Measurements from ENCODE around the gene POLR2F.

Gene POLR2F

DNA sequence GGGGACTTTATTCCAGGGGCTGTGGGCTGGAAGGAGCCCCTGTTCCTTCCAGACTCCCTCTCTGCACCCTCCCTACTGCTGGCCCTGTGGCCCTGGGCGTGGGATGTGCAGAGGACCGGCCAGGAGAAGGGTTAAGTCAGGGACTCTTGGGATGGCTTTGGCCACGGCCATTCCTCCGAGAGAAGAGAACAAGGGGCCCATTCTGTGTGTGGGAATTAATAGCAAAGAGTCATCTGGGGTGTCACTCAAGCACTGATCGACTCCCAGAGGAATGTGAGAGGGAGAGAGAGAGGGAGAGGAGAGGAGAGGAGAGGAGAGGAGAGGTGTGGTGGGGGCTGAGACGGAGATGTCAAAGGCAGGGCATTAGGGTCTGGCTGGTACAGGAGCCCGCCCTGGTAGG is 45.0 kb downstream of the POLR2F start:
- peak in 19 of 58 donors; percentile 21 to 75 (median 47) for DNase-seq

DNA sequence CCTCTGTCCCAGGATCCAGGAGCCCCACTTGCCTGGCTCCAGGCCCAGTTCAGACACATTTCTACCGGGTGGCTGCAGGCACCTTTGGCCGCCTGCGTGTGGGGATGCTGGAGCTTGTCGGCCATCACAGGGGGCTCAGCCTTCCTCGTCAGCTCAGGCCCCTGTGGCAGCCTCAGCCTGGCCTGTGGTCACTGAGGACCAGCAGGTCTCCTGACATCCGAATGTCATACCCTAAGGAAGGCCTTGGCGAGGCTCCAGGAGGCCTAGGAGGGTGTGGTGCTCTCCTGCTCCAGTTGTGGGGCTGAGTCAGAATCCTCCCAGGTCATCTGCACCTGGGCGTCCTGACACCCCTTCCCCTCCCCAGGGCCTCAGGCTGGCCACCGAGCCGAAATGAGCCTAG is 45.7 kb downstream of the POLR2F start:
- DNase-seq = peak in 1 of 58 donors; percentile 37

DNA sequence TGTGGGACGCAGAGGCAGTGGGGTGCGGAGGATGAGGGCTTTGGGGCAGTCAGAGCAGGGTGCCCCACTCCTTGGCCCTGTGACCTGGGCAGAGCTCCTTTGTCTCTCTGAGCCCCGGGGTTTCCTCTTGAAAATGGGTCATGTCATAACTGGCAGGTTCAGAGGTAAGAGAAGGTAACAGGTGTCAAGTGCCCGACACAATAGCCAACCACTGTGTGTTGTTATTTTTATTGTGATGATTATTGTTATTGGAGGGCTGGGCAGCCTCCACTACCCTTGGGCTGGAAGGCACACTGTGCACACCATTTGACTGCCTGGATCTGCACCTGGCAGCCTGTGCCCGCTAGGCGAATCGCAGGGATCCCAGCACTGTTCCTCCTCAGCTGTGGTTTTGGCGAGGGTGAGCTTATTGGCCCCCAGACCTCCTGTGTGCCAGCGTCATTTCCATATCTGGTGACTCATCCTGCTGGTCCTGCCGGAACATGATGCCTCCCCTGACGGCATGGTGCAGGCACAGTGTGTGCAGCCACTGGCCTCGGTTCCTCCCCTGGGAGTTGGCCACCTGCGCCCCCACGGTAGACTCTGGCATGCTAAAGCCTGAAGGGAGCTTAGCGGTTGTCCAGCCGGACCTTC is 46.3 kb downstream of the POLR2F start:
- DNase-seq = peak in 28 of 58 donors; percentile 22 to 80 (median 50)

DNA sequence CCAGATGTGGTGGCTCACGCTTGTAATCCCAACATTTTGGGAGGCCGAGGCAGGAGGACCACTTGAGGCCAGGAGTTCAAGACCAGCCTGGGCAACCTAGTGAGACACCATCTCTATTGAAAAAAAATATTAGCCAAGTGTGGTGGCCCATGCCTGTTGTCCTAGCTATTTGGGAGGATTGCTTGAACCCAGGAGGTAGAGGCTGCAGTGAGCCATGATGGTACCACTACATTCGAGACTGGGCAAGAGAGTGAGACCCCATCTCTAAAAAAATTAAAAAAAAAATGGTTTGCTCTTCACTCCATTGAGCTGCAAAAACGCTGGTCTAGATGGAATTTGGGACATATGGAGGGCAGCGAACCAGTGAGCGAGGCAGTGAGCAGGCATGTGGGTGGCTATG is 52.4 kb downstream of the POLR2F start:
- no peak for DNase-seq

DNA sequence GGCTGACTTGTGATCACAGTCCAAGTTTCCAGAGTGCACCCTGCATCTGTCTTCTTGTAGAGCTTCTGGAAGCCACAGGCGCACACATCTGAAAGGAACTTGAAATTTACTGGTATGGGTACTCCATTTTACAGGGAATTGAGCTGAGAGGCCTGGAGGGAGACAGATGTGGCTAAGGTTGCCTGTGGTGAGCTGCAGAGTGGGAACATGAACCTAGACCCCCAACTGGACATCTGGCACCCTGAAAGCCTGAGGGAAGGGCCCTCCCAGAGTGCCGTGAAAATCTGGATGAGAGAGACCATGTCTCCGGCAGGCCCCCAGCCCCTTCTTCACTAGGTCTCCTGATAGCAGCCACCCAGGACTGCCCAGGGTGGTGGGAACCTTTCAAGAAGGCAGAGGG is 53.4 kb downstream of the POLR2F start:
- DNase-seq = no peak

DNA sequence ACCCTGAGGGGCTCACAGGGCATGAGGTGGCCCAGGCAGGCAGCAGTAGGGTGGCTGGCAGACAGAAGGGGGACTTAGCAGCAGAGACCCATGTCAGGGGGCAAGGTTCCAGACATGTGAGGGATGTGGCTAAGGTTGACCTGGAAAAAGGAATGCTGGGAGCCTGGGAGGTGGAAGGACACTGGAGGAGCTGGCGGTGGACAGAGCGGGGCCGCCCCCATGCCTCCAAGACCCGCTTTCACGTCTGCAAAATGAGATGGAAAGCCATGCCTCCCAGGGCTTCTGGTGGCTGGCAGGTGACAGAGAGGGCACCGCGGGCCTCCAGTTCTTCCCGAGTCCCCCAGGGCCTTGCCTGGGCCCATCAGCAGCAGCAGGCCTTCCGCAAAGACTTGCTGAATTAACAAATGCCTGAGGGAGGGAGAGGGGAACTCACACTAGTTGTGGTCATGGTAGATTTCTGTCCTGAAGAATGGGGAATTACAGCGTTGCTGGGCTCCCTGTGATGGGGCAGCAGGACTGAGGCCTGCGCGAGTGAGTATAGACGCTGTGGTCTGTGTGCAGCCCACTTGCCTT is 53.9 kb downstream of the POLR2F start:
- DNase-seq = no peak

DNA sequence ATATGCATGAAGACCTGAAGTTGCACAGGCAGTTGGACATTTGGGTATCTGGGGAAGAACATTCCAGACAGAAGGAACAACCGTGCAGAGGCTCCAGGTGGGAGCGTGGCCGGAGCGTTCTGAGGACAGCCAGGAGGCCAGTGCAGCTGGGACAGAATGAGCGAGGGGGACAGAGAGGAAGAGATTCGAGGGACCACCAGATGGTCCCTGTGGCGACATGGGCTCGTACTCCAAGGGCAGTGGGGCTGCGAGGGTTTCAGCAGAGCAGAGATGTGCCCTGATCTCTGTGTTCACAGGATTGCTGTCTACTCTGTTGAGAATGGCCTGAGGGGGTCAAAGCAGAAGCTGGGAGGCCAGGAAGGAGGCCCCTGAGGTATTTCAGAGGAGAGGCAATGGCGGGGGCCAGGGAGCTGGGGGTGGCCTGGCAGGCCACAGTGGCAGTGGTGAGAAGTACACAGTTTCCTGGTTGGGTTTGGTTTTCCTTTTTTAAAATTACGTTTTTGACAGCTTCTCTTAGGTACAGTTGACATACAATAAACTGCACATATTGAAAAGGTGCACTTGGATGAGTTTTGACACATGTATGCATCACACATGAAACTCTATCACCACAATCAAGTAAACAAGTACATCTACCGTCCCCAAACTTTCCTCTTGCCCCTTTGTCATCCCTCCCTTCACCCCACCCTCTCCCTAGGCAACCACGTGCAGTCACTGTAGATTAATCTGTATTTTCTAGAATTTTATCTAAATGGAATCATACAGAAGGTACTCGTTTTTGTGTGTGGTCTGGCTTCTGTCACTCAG is 55.7 kb downstream of the POLR2F start:
- no peak for DNase-seq

DNA sequence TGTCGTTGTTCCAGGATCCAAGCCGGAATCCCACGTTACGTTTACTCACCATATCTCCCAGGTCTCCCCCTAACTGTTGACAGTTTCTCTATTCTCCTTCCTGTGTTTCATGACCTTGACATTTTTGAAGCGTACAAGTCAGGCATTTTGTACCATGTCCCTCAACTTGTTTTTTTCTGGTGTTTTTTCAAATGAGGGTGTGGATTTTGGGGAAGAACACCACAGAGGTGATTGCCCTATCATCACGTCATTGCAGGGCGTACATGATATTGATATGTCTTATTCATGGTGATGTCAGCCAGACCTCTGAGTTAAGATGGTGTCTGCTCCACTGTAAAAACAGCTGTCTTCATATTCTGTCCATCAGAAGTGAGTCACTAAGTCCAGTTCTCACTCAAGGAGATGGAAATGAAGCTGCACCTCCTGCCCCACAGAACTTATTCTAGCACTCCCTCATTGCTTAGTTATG is 59.1 kb downstream of the POLR2F start:
- DNase-seq = no peak

DNA sequence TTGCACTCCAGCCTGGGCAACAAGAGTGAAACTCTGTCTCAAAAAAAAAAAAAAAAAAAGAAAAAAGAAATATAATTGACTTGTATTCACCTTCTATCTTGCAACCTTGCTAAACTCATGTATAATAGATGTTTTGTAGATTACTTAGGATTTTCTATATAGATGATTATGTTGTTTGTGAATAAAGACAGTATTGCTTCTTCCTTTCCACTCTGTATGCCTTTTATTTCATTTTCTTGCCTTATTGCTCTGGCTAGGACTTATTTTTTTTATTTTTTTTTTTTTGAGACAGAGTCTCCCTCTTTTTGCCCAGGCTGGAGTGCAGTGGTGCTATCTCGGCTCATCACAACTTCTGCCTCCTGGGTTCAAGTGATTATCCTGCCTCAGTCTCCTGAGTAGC is 60.6 kb downstream of the POLR2F start:
- DNase-seq = no peak

DNA sequence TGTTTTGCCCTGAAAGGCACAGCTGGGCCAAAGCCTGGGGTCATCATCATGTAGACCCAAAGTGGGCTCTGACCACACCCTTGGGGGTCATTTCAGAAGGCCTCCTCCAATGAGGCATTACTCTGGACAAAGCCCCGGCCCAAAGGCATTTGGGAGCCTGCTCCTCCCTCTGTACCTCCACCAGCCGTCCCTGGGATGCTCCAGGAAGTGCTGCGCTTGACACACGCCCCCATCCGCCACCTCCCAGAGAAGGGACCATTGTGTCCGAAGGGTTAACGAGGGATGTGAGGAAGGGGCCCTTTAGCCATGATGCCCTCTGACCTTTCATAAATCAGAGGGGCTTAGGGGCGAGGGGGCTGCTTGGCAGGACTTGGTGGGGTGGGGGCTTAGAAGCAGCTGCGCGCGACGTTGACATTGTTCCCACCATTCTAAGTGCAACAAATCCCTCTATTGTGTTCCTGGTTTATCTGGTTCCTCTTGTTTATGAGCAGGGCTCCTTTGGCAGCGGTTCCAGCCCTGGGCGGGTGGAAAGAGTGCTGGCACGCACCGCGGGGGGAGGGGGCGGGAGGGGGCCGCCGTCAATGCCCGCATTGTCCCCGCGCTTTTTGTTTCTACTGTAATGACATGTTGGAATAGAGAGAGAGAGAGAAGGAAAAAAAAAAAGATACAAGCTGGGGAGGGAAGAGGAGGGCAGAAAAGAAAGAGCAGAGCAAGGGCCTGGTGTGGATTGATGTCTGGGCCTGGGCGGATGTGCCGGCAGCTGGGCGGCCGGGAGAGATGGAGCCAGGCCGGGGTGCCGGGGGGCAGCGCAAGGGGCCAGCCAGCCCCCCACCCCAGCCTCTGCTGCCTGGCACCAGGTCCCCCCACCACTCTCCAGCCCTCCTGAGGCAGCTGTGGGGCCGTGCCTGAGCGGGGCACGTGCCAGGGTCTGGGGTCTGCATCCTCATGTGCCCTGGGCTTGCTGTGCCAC is 63.0 kb downstream of the POLR2F start:
- peak in 56 of 58 donors; percentile 42 to 96 (median 84) for DNase-seq

DNA sequence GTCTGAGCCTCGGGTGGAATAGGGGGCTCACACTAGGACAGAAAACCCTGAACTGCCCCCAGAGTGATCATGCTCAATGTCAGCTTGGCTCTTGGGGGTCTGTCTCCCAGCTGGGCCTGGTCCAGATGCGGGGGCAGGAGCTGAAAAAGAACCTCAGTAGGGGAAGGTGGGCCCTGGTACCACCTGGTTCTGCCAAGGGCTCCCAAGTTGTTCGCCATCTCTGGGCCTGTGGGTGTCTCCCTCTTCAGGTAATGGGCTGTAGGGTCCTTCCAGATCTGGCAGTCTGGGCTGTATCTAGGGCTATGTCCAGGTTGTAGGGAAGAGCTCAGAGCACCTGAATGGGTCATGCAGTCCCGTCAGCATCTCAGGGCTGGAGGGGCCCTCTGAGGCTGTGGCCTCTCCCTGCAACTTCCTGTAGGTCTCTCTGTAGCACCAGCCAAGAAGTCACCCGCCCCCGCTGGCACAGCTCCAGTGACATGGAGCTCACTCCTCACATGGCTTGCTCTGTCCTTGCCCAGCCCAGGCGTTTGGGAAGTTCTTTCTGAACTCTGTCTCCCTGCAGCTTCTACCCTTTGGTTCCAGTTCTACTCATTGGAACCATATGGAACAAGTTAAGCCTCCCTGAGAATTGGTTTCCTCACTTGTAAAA is 63.9 kb downstream of the POLR2F start:
- DNase-seq = peak in 52 of 58 donors; percentile 22 to 93 (median 70)

DNA sequence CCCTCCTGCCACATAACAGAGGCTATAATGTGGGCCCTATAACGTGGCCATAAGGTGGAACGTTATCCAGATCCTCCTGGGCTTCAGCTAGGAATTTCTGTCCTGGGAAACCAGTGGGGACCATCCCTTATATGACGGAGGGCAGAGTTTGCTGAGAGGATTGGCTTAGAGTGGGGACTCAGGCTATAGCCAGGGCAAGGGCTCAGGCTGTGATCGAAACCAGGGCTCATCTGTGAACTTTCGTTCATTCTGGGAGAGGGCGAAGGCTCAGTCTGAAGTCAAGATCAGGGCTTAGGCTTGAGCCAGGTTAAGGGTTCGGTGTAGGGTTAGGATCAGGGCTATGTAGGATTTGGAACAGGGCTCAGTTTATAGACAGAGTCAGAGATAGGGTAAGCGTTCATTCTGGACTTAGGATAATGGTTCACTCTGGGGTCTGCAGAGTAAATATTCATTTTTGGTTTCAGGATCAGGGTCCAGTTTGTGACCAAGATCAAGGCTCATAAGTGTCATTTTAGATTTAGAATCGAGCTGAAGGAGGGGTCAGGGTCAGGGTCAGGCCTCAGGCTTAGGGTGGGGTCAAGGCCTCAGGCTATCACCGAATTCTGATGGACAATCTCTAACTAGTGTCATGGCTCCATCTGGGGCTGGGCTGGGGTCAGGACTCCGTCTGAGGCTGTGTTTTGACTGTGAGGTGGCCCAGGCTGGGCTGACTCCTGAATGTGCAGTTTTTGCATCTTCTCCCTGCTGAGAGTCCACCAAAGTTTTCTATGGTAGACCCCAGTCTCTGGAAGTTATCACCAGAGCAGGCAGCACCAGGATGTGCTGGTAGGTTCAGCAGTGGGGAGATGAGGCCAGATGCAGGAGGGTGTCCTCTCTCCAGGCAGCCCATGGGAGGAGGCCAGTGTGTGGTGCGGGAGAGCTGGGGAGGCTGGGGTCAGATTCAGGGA is 64.7 kb downstream of the POLR2F start:
- no peak for DNase-seq
